ENCODE results near the gene MAML1. TPM values are rescaled to one million over a fixed set of nuclear protein-coding genes. Genes with fewer than 3 reads are reported as not detected.
"Not testable (repeated sequence)": the region's sequence is repeated elsewhere in the genome, so short reads cannot be mapped to it uniquely, and the experiment has no call there.

MAML1 gene
- total RNA-seq, 1 donor from 2014 or later, result 25.1 TPM

DNA sequence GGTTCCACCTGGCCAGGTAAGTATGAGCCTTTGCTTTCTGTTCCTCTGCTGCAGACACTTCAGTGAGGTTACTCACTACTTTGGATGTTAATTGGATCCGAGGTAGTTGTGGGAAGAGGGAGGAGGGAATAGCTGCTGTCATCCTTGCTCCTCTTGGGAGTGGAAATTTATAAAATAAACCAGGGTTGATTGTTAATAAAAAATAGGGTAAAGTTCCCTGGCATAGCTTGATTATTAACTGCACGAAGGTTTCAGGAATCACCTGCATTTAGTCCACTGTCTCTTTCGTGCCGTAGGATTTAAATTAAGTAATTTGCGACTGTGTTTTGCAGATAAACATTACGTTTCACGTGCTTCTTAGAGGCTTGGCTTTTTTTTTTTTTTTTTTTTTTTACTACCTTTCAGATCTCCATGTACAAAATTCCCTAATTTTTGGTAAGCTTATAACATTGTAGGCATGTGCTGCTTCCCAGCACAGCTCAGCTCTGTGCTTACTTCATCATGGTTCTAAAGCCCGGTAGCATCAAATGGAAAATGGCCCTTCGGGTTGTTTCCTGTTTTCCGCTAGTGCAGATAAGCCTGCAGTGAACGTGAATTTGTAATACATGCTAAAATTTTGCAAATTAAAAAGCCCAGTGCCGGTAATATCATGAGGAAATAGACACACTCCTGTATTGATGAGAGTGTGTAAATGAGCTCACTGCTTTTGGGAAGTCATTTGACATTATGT is 34.3 kb downstream of the MAML1 start:
- no peak for DNase-seq (ENCODE audit: extremely low read depth, low read depth, low spot score)

DNA sequence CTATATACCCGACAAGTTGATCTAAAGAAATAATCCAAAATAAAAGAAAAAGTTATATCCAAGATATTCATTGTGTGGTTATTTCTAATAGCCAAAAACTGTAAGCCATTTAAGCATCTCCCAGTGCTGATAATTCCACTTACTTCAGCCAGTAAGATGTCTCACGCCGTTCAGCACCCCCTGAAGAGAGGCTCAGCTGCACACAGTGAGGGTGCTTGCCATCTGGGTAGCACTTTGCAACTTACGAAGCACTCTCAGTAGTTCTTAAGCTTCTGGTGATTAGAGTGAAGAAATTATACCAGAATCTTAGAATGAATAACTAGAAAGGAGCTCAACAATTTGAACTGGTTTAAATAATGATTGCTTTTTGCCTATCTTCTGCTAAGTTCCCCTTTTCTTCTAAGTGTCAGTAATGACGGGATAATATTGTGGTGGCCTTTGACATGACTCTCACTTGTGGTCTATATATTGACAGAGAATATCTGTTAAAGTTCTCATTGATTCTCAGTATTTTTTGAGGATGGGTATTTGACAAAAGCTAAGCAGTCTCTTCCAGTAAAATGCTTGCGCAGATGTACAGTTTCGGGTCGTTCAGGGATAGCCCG is 35.0 kb downstream of the MAML1 start:
- no peak for DNase-seq (ENCODE audit: extremely low read depth, low read depth, low spot score)

DNA sequence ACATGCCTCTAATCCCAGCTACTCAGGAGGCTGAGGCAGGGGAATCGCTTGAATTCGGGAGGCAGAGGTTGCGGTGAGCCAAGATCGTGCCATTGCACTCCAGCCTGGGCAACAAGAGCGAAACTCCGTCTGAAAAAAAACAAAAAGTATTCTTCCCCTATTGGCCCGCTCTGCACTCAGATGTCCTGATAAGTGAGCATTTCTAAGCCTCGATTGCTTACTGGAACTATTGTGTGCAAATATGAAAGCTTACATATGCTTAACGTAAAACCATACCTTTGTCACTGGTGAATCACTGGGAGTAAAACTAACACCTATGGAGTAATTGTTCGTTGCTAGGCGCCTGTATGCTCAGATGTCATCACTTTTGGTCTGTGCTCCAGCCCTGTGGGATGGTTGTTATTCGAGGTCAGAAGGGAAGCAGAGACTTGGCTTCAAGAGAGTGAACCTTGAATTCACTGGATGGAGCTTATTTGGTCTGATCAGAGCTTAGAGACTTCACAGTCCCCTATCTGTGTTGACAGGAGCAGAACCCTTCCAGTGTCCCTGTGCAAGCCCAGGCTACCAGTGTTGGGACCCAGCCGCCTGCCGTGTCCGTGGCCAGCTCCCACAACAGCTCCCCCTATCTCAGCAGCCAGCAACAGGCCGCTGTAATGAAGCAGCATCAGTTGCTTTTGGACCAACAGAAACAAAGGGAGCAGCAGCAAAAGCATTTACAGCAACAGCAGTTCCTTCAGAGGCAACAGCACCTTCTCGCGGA is 35.9 kb downstream of the MAML1 start:
- DNase-seq (ENCODE audit: extremely low read depth, low read depth, low spot score), result no peak

DNA sequence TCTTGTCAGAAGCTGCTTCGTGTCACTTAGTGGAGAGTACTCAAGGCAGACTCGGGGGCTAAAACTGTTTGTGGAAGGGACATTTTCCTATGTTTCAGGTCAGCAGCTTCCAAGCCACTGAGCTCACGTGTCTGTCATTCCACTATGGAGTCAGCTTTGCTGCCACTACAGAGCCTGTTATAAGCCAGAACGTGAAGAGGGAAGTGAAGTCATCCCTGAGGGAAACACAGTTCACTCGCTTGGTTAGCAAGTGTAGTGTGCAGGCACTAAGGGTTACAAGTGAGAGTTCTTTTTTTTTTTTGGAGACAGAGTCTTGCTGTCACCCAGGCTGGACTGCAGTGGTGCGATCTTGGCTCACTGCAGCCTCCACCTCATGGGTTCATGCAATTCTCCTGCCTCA is 36.6 kb downstream of the MAML1 start:
- no peak for DNase-seq (ENCODE audit: extremely low read depth, low read depth, low spot score)

DNA sequence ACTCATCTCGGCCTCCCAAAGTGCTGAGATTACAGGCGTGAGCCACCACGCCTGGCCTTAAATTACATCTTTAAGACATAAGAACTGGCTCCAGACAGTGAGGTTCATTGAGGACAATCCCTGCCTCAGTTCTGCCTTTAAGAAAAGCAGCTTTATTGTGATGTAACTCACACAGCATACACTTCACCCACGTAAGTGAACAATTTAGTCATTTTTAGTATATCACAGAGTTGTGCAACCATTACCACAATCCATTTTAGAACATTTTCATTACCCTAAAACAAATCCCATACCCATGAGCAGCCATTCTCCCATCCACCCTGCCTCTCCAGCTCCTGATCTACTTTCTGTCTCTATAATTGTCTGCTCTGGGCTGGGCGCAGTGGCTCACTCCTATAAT is 37.2 kb downstream of the MAML1 start:
- no peak for DNase-seq (ENCODE audit: extremely low read depth, low read depth, low spot score)

DNA sequence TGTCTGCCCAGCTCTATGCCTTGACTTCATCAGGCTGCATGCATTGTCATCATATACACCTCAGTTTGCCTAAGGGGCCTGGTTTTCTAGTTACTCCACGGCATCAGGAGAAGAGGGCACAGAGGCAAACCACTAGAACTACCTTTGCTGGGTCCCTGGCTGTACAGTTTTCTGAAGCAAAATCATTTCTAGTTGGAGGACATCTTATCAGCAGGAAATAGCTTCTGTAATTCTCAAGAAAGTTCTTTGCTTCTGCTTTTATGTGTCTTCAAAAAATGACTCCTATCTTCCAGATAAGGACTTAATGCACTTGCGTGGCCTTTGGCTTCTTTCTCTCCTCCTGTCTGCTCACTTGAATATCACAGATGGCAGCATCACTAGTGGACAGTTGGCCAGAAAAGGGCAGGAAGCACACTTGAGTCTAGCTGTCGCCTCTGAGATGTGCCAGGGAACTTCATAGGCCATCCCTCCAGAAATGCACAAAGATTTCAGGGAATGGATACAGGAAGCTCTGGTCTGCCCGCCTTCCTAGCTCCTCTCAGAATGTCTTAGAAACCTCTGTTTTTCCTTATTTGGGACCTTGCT is 38.8 kb downstream of the MAML1 start:
- no peak for DNase-seq (ENCODE audit: extremely low read depth, low read depth, low spot score)

DNA sequence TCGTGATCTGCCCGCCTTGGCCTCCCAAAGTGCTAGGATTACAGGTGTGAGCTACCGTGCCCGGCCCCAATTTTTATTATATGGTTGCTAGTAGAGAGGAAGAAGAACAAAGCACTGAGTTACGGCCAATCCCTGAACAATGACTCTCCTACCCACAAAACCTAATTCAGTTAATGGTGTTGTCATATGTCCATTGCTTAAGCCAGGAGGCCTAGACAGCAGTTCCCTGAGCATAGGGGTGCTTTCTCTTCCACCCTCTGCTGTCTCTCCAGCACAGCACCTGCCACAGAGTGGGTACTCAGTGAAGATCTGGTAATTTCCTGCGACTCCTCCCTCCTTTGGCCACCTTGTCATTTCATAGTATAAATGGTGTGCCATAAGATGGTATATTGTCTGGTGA is 39.7 kb downstream of the MAML1 start:
- no peak for DNase-seq (ENCODE audit: extremely low read depth, low read depth, low spot score)

DNA sequence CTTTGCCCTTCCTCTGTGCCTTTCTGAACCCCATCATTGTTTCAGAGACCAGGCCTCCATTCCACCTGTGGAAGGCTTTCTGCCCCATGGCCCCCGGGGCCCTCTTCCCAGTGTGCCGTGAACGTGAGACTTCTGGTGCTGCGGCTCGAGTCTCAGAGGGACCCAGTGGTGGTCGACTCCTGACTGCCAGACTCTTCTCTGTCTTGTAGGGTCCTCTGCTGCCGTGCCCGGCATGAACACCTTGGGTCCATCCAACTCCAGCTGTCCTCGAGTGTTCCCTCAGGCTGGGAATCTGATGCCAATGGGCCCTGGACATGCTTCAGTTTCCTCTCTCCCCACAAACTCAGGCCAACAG is 41.0 kb downstream of the MAML1 start:
- DNase-seq (ENCODE audit: extremely low read depth, low read depth, low spot score), result no peak

DNA sequence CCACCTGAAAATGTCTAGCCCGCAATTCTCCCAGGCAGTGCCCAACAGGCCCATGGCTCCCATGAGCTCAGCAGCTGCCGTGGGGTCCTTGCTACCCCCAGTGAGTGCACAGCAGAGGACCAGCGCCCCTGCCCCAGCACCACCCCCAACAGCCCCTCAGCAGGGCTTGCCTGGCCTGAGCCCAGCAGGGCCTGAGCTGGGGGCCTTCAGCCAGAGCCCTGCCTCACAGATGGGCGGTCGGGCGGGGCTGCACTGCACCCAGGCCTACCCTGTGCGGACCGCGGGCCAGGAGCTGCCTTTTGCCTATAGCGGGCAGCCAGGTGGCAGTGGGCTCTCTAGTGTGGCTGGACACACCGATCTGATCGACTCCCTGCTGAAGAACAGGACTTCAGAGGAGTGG is 41.8 kb downstream of the MAML1 start:
- DNase-seq (ENCODE audit: extremely low read depth, low read depth, low spot score), result no peak

DNA sequence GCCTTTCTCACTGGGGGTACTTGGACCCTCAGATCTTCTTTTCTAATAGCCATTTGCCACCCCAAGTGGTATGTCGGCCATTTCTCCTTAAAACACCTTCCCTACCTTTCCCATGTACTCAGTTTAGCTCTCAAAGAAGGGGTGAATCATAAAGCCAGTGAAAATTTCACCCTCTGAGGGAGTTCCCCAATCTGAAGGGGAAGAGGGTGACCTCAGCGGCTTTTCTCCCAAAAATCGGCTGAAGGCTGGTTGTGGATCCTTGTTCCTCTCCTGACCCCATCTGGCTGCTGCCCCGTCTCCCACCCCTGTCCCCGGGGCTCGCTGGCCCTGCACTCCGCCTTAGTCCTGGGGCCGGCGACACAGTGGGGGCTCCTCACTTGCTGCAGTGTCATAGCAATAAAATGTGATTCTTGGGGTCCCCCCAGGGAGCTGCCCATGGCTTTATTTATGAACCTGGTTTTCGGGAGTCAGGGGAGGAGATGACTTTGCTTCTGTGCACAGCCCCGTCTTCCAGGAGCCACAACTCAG is 43.9 kb downstream of the MAML1 start:
- DNase-seq (ENCODE audit: extremely low read depth, low read depth, low spot score), result no peak

DNA sequence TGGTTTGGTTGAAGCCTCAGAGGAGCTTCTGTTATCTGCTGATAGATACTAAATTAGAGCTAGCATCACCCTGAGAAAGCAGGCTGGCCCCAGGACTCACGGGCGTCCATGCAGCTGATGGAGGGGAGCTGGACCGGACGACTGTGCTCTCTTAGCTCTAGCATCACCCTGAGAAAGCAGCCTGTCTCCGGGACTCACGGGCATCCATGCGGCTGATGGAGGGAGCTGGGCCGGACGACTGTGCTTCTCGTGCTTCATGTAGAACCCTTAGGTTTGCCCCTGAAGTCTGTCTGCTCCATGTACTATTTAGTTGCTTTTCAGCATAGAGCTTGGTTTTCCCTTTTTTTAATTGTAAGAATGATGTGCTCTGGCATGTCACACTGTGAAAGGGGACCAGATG is 44.8 kb downstream of the MAML1 start:
- DNase-seq (ENCODE audit: extremely low read depth, low read depth, low spot score), result no peak

DNA sequence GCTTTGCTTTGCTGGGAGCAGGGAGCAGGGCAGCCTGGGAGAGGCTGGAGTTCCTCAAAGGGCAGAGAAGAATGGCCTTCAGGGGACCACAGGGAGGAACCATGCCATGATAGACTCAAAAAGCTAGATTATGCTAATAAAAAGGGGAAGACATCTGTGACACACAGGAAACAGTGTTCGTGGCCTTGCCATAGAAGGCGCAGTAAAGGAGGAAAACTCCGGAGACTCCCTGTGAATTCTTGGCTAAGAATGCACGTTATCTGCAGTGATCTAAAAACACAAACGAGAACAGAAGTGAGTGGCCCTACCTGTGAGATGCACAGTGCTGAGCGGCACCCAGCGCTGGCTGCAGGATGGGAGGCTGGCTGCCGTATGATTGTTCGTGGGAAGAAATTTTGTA is 45.3 kb downstream of the MAML1 start:
- DNase-seq (ENCODE audit: extremely low read depth, low read depth, low spot score), result no peak

DNA sequence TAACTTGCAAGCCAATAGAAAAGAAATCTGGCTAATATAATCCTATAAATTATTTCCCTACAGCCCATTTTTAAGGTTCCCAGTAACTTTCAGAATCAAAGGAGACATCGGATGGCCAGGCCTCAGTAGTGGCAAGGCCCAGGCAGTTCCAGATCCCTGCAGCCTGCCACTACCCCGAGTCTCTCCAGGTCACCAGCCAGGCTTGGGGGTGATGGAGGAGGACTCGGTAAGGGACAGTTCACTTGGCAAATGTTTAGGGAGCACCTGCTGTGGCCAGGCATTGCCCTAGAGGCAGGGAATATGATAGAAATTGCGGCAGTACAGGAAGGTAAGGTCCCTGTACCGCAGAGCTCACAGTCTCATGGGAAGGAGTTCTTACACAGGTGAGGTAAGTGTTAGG is 46.0 kb downstream of the MAML1 start:
- no peak for DNase-seq (ENCODE audit: extremely low read depth, low read depth, low spot score)

DNA sequence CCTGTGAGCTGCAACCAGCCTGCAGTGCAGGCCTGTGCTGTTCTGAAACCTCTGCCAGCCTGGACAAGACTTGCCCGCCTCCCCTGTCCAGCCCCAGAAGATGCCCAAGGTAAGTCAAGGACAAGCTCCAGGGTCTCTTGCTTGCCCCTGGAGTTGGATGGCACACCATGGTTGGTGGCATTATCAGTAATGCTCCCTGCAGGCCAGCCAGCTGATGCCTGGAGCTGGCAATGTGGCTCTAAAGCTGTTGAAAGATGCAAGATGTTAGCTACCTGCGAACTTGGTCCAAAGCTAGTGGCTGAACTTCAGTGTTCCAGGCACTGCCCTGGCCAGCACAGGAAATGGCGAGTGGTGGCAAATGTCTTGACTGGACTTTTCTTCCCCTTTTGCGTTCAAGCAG is 47.2 kb downstream of the MAML1 start:
- no peak for DNase-seq (ENCODE audit: extremely low read depth, low read depth, low spot score)

DNA sequence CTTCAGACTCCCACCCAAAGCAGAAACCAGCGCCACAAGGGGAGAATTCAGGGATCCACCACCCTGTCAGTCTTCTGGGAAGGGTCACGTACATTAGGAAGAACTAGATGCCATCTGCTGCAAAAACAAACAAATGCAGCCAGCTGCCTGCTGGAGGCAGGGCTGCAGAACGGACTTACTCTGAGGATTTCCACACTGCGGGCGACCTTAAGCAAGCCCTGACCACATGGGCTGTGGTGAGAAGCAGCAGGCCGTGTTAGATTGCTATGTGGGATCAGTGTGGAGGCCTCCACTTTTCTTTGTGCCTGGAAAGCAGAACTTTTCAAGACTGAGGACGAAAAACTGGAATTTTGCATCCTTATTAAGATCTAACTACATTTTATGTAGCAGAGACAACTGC is 47.7 kb downstream of the MAML1 start:
- DNase-seq (ENCODE audit: extremely low read depth, low read depth, low spot score), result no peak

DNA sequence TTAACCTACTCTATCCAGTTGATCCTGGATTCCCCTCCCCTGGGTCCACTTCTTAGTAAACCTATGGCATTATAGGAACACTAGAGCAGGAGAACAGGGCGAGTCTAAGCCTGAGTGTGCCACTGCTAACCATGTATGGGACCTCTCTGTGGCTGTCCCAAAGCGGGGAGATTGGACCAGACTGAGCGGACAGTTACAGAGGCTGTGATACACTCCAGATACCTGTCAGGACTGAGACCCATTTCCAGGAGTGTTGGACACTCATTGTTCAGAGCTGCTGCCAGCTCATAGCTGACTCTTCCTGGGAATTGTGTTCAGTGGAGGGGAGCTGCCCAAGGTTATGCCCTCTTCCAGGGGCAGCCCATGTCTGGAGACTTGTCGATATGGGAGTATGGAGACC is 49.2 kb downstream of the MAML1 start:
- DNase-seq (ENCODE audit: extremely low read depth, low read depth, low spot score), result no peak

DNA sequence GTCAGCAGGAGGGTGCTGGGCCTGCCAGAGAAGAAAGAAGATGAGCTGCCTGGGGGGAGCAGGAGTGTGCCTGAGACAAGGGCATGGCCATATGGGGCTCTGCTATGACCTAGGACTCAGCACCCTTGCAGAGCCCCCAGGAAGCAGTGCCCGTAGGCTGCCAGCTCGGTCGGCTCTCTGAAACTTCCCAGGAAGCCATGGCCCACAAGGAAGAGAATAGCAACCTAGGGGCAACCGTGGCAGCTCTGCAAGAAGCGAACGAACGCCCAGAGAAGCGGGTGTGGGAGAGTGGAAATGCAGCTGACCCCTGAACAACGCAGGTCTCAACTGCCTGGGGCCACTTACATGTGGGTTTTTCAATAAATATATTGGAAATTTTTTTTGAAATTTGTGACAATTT is 50.5 kb downstream of the MAML1 start:
- DNase-seq (ENCODE audit: extremely low read depth, low read depth, low spot score), result no peak

DNA sequence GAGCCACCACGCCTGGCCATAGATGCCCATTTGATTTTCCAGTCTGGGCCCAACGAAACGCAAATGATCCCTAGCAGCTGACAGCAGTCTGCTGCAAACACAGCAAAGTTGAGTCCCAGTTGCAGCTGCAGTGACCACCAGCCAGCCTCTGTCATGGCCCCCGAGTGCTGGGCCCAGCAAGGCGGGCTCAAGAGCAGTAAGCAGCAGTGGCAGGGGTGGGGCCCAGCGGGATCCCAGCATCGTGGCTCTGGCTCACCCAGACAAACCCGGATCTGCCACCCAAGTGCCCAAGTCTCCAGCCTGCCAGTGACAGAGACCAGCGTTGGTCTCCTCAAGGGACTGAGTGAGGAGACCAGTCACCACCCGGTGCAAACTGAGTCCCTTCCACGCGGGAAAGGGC is 54.2 kb downstream of the MAML1 start:
- no peak for DNase-seq (ENCODE audit: extremely low read depth, low read depth, low spot score)

DNA sequence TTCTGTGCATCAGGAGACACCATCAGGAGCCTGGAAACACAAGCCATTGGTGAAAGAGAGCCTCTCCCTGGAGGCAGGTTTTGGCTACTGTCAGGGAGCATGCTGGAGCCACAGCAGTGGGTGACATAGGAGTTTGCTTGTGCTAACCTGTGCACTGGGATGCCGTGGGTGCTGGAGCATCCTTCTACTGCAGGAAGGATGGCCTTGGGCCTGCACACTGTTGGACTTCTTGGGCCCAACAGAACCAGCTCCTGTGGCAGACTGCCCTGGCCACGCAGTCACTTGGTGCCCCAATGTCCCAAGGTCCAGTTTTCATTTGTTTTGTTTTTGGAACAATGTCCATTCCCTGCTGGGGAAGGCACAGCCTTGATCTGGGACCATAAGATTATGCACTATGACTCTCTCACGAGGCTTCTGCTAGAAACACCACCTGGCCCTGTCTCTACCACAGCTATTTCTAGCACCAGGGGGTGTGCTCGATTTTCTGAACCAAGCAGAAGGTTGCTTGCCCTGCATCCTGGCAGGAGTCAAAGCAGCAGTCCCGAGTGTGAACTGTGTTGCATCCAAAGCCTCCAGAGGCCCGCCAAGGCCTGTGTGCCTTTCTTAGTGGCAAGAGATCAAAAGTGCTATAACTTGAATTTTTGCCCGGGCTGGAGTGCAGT is 55.7 kb downstream of the MAML1 start:
- DNase-seq (ENCODE audit: extremely low read depth, low read depth, low spot score), result no peak

DNA sequence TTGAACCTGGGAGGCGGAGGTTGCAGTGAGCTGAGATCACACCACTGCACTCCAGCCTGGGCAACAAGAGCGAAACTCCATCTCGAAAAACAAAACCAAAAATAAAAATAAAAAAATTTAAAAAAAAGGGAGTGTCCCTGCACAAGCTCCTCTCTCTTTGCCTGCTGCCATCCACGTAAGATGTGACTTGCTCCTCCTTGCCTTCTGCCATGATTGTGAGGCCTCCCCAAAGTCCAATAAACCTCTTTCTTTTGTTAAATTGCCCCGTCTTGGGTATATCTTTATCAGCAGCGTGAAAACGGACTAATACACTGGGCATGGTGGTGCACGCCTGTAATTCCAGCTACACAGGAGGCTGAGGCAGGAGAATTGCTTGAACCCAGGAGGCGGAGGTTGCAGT is 56.7 kb downstream of the MAML1 start:
- not testable (repeated sequence) for DNase-seq (ENCODE audit: extremely low read depth, low read depth, low spot score)
